Hypothalamus (tissue), 51 donors: ENCODE measurements around the gene EVA1C.
"Not testable (repeated sequence)": the region's sequence is repeated elsewhere in the genome, so short reads cannot be mapped to it uniquely, and the experiment has no call there.

ENCODE experiments used
- DNase-seq, 51 donors: peaks; one replicate each; lab custom pipeline; 2025; lab: John Stamatoyannopoulos, UW

EVA1C gene

GRCh38 chr21:32389337-32390015 is 23.0 kb upstream of the EVA1C start:
- peak in 1 of 51 donors; percentile 59 for DNase-seq

DNA sequence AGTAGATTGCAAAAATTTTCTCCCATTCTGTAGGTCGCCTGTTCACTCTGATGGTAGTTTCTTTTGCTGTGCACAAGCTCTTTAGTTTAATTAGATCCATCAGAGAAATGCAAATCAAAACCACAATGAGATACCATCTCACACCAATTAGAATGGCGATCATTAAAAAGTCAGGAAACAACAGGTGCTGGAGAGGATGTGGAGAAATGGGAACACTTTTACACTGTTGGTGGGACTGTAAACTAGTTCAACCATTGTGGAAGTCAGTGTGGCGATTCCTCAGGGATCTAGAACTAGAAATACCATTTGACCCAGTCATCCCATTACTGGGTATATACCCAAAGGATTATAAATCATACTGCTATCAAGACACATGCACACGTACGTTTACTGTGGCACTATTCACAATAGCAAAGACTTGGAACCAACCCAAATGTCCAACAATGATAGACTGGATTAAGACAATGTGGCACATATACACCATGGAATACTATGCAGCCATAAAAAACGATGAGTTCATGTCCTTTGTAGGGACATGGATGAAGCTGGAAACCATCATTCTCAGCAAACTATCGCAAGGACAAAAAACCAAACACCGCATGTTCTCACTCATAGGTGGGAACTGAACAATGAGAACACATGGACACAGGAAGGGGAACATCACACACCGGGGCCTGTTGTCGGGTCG is 21.8 kb upstream of the EVA1C start:
- DNase-seq = not testable (repeated sequence)

- DNase-seq = no peak
Measured at GRCh38 chr21:32391755-32392154, 20.8 kb upstream of the EVA1C start.

GRCh38 chr21:32392299-32392879 is 20.1 kb upstream of the EVA1C start:
- no peak for DNase-seq

- peak; percentile 61 to 97 (median 89) for DNase-seq
Measured at GRCh38 chr21:32392880-32393676, 19.4 kb upstream of the EVA1C start, which contains the start of gene URB1. Gene URB1, minus strand, starts transcription at chr21:32393012. Its CDS starts 102 bp downstream, at chr21:32392910.

- DNase-seq = no peak
Measured at GRCh38 chr21:32393677-32394001, 18.9 kb upstream of the EVA1C start.

- peak in 31 of 51 donors; percentile 6 to 84 (median 40) for DNase-seq
Measured at GRCh38 chr21:32403201-32403777, 9.2 kb upstream of the EVA1C start.

- no peak for DNase-seq
Measured at GRCh38 chr21:32406405-32406804, 6.1 kb upstream of the EVA1C start.

DNA sequence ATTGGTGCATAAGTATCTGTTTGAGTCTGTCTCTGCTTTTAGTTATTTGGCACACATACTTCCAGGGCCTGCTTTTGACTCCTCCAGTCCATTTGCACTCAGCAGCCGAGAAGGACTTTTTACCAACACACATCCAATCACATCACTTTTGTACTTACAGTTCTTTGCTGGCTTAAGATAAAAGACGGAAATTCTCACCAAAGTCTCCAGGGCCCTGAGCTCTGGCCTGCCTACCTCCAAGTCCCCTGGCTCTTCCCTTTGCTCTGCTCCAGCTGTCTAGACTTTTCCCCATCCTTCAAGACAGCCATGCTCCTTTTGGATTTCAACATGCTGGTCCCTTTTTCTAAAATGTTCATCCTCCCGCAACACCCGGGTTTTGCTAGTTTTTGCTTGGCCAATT is 2.2 kb upstream of the EVA1C start:
- DNase-seq = no peak

- DNase-seq = peak in 15 of 51 donors; percentile 4 to 52 (median 18)
Measured at GRCh38 chr21:32410916-32411315, 1.6 kb upstream of the EVA1C start.

GRCh38 chr21:32411350-32412161 is 950 bp upstream of the EVA1C start:
- DNase-seq = peak; percentile 15 to 90 (median 72)

DNA sequence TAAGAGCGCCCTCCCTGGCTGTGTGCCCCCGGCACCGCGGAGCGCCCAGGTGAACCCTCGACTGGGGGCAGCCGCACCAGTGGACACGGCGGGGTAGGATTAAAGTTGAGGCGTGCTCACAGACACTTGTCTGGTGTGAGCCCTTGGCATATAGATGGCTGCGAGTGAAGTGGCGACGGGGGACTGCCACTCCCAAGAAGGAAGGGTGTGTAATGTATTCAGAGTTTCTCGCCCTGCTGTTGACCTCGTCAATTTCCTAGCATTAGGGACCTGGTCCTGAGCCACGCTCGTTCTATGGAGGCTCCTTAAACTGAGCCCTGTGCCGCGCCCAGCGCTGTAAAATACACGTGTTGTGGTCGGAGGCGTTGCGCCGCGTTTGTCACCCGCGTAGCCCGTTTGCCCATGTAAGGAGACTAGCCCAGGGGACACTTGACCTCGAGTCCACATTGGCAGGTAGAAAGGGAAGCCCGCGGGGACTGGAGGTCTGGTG is 554 bp downstream of the EVA1C start:
- peak in 22 of 51 donors; percentile 6 to 66 (median 42) for DNase-seq

GRCh38 chr21:32413697-32414578 is 1.4 kb downstream of the EVA1C start:
- DNase-seq = peak in 7 of 51 donors; percentile 20 to 64 (median 36)

DNA sequence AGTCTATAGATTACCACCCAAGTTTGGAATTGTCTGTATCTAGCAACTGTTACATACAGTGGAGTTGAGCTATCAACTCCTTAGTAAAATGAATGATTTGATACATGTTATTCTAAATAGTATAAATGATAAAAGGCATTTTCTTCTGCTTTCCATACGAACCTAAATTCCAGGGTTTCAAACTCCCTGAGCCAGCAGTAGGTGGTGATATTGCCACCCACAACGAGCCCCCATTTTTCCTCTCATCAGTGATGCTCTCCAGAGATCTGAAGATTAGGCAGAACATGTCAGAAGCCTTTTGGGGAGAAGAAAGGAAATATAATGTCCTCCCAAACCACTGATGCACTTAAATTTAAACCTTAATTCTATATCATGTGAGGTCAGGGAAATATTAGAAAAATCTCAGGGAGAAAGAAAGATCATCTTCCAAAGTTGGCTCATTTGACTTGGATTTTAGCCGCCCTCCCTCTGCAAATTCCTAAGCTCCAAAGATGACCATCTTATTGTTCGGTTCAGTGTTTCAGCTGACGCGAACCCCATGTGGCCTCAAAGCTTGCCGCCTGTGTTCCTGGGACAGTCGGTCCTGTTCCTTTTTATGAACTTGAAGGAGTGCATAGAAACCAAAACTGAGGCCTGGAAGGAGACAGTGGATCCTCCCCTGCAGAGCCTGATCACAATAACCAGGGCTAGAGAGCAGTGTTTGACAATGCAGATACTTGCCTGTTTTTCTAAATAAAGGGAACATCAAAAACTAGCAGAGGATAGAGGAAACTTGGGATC is 2.3 kb downstream of the EVA1C start:
- peak in 16 of 51 donors; percentile 9 to 66 (median 32) for DNase-seq

- DNase-seq = peak in 1 of 51 donors; percentile 7
Measured at GRCh38 chr21:32415451-32416398, 3.2 kb downstream of the EVA1C start.

GRCh38 chr21:32418146-32418545 is 5.6 kb downstream of the EVA1C start:
- no peak for DNase-seq

DNA sequence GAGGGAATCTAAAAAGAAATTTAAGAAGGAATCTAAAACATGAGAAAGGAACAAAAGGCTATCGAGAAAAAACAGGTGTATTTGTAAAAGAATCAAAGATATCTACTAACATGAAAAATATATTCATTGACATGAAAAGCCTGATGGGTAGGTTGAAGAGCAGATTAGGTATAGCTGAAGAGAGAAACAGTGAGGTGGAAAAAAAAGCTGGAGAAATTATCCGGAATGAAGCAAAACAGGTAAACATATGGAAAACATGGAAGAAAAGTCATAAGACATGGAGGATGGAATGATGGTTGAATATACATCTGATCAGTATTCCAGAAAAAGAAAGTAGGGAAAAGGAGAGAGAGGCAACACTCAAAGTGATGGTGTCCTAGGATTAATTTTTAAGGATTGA is 9.6 kb downstream of the EVA1C start:
- no peak for DNase-seq
